Measurements from ENCODE around the gene THAP8. TPM values are rescaled to one million over a fixed set of nuclear protein-coding genes. Genes with fewer than 3 reads are reported as not detected.

Gene THAP8
- total and polyA plus RNA-seq, 2 donors (not counting 3 experiments of a cell fraction or from before 2014, with no cell fraction given): 2.9 to 6.6 TPM

DNA sequence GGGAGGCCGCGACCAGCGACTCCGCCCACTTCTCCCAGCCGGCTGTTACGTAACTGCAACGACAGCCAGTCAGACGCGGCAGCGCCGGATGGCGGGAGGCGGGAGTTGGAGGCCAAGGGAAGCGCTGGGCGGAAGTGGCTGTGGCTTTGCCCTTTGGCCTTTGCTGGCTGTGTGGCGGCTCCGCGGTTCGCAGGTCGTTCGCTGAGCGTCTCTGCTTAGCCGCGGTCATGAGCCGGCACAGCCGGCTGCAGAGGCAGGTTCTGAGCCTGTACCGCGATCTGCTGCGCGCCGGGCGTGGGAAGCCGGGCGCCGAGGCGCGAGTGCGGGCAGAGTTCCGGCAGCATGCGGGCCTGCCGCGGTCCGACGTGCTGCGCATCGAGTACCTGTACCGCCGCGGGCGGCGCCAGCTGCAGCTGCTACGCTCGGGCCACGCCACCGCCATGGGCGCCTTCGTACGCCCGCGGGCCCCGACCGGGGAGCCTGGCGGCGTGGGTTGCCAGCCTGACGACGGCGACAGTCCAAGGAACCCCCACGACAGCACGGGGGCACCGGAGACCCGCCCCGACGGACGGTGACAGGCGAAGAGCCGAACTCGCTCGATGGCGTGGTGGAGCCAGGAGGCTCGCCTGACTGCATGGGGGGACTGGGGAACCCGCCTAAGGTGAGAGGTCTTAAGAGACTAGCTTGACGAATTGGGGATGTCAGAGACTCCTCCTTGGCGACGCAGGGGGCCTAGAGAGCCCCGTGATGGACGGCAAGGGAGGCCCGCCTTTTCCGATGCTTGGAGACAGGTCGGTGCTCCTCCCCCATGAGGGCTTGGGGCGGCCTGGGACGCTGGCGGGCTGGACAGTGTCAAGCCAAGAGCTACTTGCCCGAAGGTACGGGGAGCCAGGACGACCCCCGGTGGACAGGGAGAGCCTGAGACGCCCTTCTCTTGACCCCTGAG is 58.8 kb downstream of the THAP8 start, which contains the start of gene SDHAF1:
Gene SDHAF1 (plus strand): TSS at position 141 of the 946 bp plus-strand sequence. CDS start 87 bp downstream, at position 228.
- no peaks in the 10 kb centered on the region for H3K9me1 ChIP-seq (replicated peaks; ENCODE audit: control insufficient read depth, extremely low read depth, insufficient read depth, low read length)
- H3K36me3 ChIP-seq (ENCODE audit: control insufficient read depth in 2 of 2, extremely low read depth in 1 of 2, insufficient read depth in 2 of 2, low read length in 2 of 2): no peaks in the 10 kb centered on the region
- dilution Hi-C loops (cut with MboI; ENCODE audit: extremely low pct_ligation_motif_present, low sequenced_read_pairs) (no loop called here), intact Hi-C loops (cut with micrococcal nuclease) (loop anchor here (1.0 kb wide), 2 partner anchors 19 to 59 kb away; partner anchors contain the start of genes ALKBH6, THAP8 and WDR62)
- peak; percentile 100 for FAIRE-seq
- no peaks in the 10 kb centered on the region for H3K27me3 ChIP-seq (ENCODE audit: control insufficient read depth in 2 of 2, insufficient read depth in 2 of 2, low read length in 2 of 2)
- peak within 1 kb of the TSS; percentile 53 for H3K9ac ChIP-seq (replicated peaks; ENCODE audit: extremely low read depth, insufficient read depth, low read length)
- H3K79me2 ChIP-seq (ENCODE audit: control insufficient read depth, insufficient read depth, low read length): peaks cover 2% of the 10 kb centered on the region
- ChIA-PET POLR2A (no interaction called here), CTCF (interaction anchor here (0.6 to 1.9 kb wide), 3 partner anchors 8 to 19 kb away, joined by 3 to 6 read pairs (median 3); partner anchors contain the start of gene ALKBH6)
- peak within 1 kb of the TSS; percentile 100 for H2AFZ ChIP-seq (ENCODE audit: low read depth, low read length)
- H3K4me2 ChIP-seq (ENCODE audit: insufficient read depth, low read length): peak within 1 kb of the TSS; percentile 91
- TF ChIP-seq EZH2 (IDR thresholded peaks at IDR 0.05; ENCODE audit: borderline replicate concordance, low read depth, low read length, severe bottlenecking) (no peak), POLR2A (IDR thresholded peaks at IDR 0.05; ENCODE audit: low read depth, low read length) (peak; percentile 90), JUN (IDR thresholded peaks at IDR 0.05; ENCODE audit: borderline replicate concordance, insufficient read depth, insufficient read length, low read depth) (no peak), POLR2AphosphoS5 (IDR thresholded peaks at IDR 0.05; ENCODE audit: insufficient read depth, low read depth, low read length) (peak; percentile 80), FOS (IDR thresholded peaks at IDR 0.05; ENCODE audit: borderline replicate concordance, insufficient read depth, low read length) (no peak), GATA2 (IDR thresholded peaks at IDR 0.05; ENCODE audit: insufficient read depth, insufficient read length, low read depth, low read length) (no peak), MYC (IDR thresholded peaks at IDR 0.05; ENCODE audit: low read depth, low read length) (no peak)
- TF ChIP-seq, protein P1, sequence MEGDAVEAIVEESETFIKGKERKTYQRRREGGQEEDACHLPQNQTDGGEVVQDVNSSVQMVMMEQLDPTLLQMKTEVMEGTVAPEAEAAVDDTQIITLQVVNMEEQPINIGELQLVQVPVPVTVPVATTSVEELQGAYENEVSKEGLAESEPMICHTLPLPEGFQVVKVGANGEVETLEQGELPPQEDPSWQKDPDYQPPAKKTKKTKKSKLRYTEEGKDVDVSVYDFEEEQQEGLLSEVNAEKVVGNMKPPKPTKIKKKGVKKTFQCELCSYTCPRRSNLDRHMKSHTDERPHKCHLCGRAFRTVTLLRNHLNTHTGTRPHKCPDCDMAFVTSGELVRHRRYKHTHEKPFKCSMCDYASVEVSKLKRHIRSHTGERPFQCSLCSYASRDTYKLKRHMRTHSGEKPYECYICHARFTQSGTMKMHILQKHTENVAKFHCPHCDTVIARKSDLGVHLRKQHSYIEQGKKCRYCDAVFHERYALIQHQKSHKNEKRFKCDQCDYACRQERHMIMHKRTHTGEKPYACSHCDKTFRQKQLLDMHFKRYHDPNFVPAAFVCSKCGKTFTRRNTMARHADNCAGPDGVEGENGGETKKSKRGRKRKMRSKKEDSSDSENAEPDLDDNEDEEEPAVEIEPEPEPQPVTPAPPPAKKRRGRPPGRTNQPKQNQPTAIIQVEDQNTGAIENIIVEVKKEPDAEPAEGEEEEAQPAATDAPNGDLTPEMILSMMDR (IDR thresholded peaks at IDR 0.05; ENCODE audit: extremely low read depth in 1 of 2, insufficient read depth in 1 of 2, low read depth in 1 of 2, low read length in 2 of 2): no peak
- TF ChIP-seq, protein P2, sequence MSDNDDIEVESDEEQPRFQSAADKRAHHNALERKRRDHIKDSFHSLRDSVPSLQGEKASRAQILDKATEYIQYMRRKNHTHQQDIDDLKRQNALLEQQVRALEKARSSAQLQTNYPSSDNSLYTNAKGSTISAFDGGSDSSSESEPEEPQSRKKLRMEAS (IDR thresholded peaks at IDR 0.05; ENCODE audit: insufficient read depth, insufficient read length): no peak
- peak within 1 kb of the TSS; percentile 47 for H3K27ac ChIP-seq (ENCODE audit: insufficient read depth, low read depth, low read length)
- H3K4me1 ChIP-seq (ENCODE audit: control insufficient read depth, extremely low read depth, insufficient read depth, low read length): peaks cover 10% of the 10 kb centered on the region
- peak; percentile 92 for DNase-seq (ENCODE audit: low read depth, low spot score)
- H3K9me3 ChIP-seq (replicated peaks; ENCODE audit: control insufficient read depth, insufficient read depth, low read length): no peaks in the 10 kb centered on the region
- peak within 1 kb of the TSS; percentile 62 to 75 (median 64) for H3K4me3 ChIP-seq (replicated peaks in 1 of 3; ENCODE audit: insufficient read depth in 1 of 3, low read depth in 1 of 3, low read length in 3 of 3)
- TSS peak; percentile 26 for BruUV-seq (replicated peaks)
- no peaks in the 10 kb centered on the region for H4K20me1 ChIP-seq (replicated peaks; ENCODE audit: control insufficient read depth, extremely low read depth, insufficient read depth, low read length)
